Tibial nerve (tissue), 4 donors: Measurements from ENCODE around the gene SEPTIN12. TPM values are rescaled to one million over a fixed set of nuclear protein-coding genes. Genes with fewer than 3 reads are reported as not detected.

ENCODE experiments used
- DNase-seq, 2 donors: peaks; one replicate each; pipeline ENCODE4 v3.0.0-alpha.2; 2019; ENCODE audit warnings: low spot score in 2 of 2
- H3K27ac ChIP-seq, 4 donors: fragments of 200-600 bp; sonication (generic) in 3 of 4; one replicate each; pipeline ENCODE4 v1.5.1; 2017 to 2019; ENCODE audit warnings: mild to moderate bottlenecking in 1 of 4
- H3K27me3 ChIP-seq, 2 donors: fragments of 200-600 bp; sonication (generic) in 1 of 2; one replicate each; pipeline versions ENCODE4 v1.5.1 to v1.6.0; 2017 to 2019
- H3K36me3 ChIP-seq, 3 donors: fragments of 200-600 bp; sonication (generic); one replicate each; pipeline ENCODE4 v1.5.1; 2018 to 2019
- H3K4me1 ChIP-seq, 4 donors: fragments of 200-600 bp; sonication (generic) in 3 of 4; one replicate each; pipeline ENCODE4 v1.5.1; 2017 to 2019
- H3K4me3 ChIP-seq, 4 donors: fragments of 200-600 bp; sonication (generic) in 3 of 4; one replicate each; pipeline ENCODE4 v1.5.1; 2017 to 2019; ENCODE audit warnings: mild to moderate bottlenecking in 1 of 4, moderate library complexity in 1 of 4
- H3K9me3 ChIP-seq, 4 donors: fragments of 200-600 bp; sonication (generic) in 3 of 4; one replicate each; pipeline ENCODE4 v1.5.1; 2017 to 2019
- EP300 ChIP-seq, 2 donors: sonication (generic); formaldehyde crosslinking; IDR thresholded peaks; one replicate each; pipeline ENCODE4 v1.6.1; 2017; ENCODE audit warnings: antibody characterized with exemption in 2 of 2, mild to moderate bottlenecking in 1 of 2
- POLR2A ChIP-seq, 2 donors: fragments of 450-650 bp; IDR thresholded peaks; one replicate each; pipeline ENCODE4 v1.6.1; 2017; ENCODE audit warnings: antibody characterized with exemption in 2 of 2, mild to moderate bottlenecking in 2 of 2, moderate library complexity in 2 of 2
- WGBS, 2 donors: methylation state at CpG; one replicate each; pipeline ENCODE4 v1.1.5; 2018; 5-methylcytosine and 5-hydroxymethylcytosine counted together
- total RNA-seq, 4 donors: library from RNA; depleted of rRNA; stranded (reverse); fragments of >200 nt; gene quantifications; one replicate each; pipeline ENCODE4 v1.1.0, GENCODE V29; 2016
- TF ChIP-seq, protein P1 (sequence below), 5 experiments: fragments of 200-600 bp in 3 of 5; fragments of 450-650 bp in 2 of 5; sonication (generic) in 3 of 5; IDR thresholded peaks; one replicate each; pipeline ENCODE4 v1.5.1; 2016 to 2019; ENCODE audit warnings: antibody characterized with exemption in 5 of 5, mild to moderate bottlenecking in 3 of 5, moderate library complexity in 2 of 5

Gene SEPTIN12
- total RNA-seq, 4 donors from 2014 or later = not detected

DNA sequence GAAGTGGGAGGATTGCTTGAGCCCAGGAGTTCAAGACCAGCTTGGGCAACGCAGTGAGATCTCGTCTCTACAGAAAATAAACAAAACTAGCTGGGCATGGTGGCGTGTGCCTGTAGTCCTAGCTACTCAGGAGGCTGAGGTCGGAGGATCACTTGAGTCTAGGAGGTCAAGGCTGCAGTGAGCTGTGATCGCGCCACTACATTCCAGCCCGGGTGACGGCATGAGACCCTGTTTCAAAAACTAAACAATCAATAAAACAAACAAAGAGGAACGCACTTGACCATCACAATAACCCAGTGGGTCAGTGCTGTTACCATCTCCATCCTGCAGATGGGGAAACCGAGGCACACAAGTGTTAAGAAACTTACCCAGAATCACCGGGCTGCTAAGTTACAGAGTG lies 34.9 kb downstream of the SEPTIN12 start:
- TF ChIP-seq, protein P1, sequence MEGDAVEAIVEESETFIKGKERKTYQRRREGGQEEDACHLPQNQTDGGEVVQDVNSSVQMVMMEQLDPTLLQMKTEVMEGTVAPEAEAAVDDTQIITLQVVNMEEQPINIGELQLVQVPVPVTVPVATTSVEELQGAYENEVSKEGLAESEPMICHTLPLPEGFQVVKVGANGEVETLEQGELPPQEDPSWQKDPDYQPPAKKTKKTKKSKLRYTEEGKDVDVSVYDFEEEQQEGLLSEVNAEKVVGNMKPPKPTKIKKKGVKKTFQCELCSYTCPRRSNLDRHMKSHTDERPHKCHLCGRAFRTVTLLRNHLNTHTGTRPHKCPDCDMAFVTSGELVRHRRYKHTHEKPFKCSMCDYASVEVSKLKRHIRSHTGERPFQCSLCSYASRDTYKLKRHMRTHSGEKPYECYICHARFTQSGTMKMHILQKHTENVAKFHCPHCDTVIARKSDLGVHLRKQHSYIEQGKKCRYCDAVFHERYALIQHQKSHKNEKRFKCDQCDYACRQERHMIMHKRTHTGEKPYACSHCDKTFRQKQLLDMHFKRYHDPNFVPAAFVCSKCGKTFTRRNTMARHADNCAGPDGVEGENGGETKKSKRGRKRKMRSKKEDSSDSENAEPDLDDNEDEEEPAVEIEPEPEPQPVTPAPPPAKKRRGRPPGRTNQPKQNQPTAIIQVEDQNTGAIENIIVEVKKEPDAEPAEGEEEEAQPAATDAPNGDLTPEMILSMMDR (IDR thresholded peaks at IDR 0.05) = no peak
- TF ChIP-seq EP300 (IDR thresholded peaks at IDR 0.05) = no peak
- no peak for DNase-seq
- Histone ChIP-seq H3K27ac (no peak overlapping the region), H3K27me3 (no peaks in the 10 kb centered on the region), H3K36me3 (peaks cover 4 to 100% (median 22%) of the 10 kb centered on the region in 3 donors), H3K4me1 (no peaks in the 10 kb centered on the region), H3K9me3 (no peaks in the 10 kb centered on the region), H3K4me3 (no peak overlapping the region)
- WGBS, 2 donors = 84 to 89% methylated on average over 11 of the region's 11 CpGs

DNA sequence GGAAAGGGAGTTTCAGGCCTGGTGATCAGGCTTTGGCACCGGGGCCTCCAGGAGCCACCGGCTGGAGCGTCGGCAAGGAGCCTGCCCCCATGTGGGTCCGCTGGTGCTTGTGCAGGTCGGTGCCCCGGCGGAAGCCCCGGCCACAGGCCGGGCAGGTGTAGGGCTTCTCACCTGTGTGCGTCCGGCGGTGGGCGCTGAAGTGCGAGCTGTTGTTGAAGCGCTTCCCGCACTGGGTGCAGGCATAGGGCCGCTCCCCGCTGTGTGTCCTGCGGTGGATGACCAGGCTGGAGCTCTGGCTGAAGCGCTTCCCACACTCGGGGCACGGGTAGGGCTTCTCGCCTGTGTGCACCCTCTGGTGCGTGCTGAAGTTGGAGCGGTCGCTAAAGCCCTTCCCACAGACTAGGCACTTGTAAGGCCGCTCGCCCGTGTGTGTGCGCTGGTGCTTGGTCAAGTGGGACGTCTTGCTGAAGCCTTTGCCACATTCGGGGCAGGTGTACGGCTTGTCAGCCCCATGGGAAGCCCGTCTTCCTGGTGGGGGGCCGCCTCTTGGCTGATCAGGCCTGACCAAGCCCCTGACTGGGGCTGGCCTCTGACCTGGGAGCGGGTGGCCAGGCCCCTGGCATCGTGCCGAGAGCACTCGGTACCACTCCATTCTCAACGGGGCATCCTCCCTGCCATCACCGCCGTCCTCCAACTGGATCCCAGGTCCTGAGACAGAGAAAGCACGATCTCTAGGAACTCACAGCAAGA lies 35.6 kb downstream of the SEPTIN12 start:
- Histone ChIP-seq H3K9me3 (no peaks in the 10 kb centered on the region), H3K27me3 (no peaks in the 10 kb centered on the region), H3K27ac (no peak overlapping the region), H3K4me3 (no peak overlapping the region), H3K4me1 (peaks cover 0 to under 1% (median under 1%) of the 10 kb centered on the region in 4 donors), H3K36me3 (peaks cover 4 to 93% (median 20%) of the 10 kb centered on the region in 3 donors)
- DNase-seq = no peak
- 93 to 96% methylated on average over 17 to 27 of the region's 44 CpGs for WGBS, 2 donors
- TF ChIP-seq, protein P1 (IDR thresholded peaks at IDR 0.05) = no peak

DNA sequence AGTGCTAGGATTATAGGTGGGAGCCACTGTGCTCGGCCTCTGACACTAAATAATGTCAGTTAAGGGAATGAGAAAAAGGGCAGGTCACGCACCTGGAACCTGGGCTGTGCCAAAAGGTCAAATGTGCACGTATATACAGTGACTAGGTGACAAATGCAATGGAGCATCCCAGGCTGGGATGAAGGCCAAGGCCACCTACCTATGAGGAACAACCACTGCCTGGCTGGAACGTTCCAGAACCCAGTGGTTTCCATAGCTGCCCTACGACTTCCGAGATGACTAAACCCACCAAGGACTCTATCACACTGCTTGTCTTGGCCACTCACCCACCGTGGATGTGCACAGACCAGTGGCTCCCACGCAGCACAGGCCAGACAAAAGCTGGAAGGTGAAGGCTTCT lies 37.2 kb downstream of the SEPTIN12 start:
- Histone ChIP-seq H3K4me1 (peaks cover 0 to 12% (median 4%) of the 10 kb centered on the region in 4 donors), H3K36me3 (peaks cover 4 to 76% (median 20%) of the 10 kb centered on the region in 3 donors), H3K27me3 (no peaks in the 10 kb centered on the region), H3K27ac (no peak overlapping the region), H3K4me3 (no peak overlapping the region), H3K9me3 (no peaks in the 10 kb centered on the region)
- WGBS, 2 donors = 89 to 92% methylated on average over 8 of the region's 8 CpGs
- DNase-seq = no peak
- no peak for TF ChIP-seq EP300 (IDR thresholded peaks at IDR 0.05)
- TF ChIP-seq, protein P1 (IDR thresholded peaks at IDR 0.05) = no peak
- TF ChIP-seq POLR2A (IDR thresholded peaks at IDR 0.05) = no peak

DNA sequence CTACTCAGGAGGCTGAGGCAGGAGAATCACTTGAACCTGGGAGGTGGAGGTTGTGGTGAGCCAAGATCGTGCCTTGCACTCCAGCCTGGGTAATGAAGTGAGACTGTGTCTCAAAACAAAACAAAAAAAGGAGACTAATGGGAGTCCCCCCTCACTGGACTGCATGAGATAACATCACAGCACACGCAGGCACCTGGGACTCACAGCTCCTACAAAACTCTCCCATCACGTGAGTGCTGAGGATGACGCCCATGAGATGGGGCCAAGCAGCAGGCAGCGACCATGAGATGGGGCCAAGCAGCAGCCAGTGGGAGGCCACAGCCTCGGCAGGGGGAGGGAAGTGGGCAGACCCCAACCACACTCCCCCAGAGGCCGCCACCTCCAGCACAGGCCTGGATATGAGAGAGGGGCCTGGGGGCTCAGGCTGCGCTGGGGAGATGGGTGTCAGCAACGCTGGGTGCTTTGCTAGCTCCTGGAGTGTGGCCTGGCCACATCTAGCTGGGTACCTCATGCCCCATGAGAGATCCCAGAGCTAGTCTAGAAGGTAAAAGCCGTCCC lies 38.4 kb downstream of the SEPTIN12 start:
- Histone ChIP-seq H3K4me1 (peaks cover 0 to 12% (median 4%) of the 10 kb centered on the region in 4 donors), H3K4me3 (no peak overlapping the region), H3K27me3 (no peaks in the 10 kb centered on the region), H3K9me3 (no peaks in the 10 kb centered on the region), H3K27ac (no peak overlapping the region), H3K36me3 (peaks cover 4 to 65% (median 12%) of the 10 kb centered on the region in 3 donors)
- DNase-seq = no peak
- TF ChIP-seq, protein P1 (IDR thresholded peaks at IDR 0.05) = no peak
- no peak for TF ChIP-seq EP300 (IDR thresholded peaks at IDR 0.05)
- 82 to 83% methylated on average over 7 to 10 of the region's 10 CpGs for WGBS, 2 donors

DNA sequence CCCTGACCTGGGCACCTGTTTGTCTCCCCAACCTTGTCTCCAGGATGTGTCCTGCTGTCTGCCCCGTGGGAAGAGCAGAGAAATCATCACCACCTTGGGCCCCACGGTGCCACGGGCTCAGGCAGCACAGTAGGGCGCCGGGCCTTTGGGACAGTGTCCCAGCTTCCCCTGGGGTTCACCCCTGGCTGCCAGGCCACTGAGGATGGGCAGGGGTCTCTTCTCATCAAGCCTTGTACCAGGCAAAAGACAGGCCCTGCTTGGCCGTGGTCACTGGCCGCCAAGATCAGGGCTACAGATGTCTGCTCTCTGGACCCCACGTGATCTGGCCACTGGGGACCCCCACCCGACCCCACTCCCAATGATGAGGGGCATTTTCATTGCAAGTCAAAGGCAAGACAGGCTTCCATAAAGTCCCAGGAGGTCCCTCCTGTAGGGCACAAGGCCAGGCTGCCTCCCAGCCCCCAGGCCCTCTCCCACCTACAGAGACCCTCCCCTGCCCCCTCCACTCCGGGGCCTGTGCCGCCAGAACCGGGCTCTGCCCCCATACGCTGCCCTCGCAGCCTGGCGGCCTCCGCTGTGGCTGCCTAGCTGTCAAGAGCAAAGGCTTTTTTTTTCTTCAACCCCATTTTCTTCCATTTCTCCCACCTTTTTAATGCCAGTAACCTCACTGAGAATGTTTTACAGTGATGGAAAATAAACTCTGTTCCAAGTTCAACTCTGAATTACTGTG lies 39.3 kb downstream of the SEPTIN12 start:
- WGBS, 2 donors = 86 to 93% methylated on average over 8 to 16 of the region's 16 CpGs
- Histone ChIP-seq H3K27me3 (no peaks in the 10 kb centered on the region), H3K4me1 (peaks cover 0 to 12% (median 4%) of the 10 kb centered on the region in 4 donors), H3K4me3 (no peak overlapping the region), H3K36me3 (peaks cover 4 to 56% (median 12%) of the 10 kb centered on the region in 3 donors), H3K9me3 (no peaks in the 10 kb centered on the region), H3K27ac (no peak overlapping the region)
- TF ChIP-seq EP300 (IDR thresholded peaks at IDR 0.05) (no peak), POLR2A (IDR thresholded peaks at IDR 0.05) (no peak)
- TF ChIP-seq, protein P1 (IDR thresholded peaks at IDR 0.05) = no peak
- DNase-seq = no peak
